Measurements from ENCODE around the gene VEGFA. TPM values are rescaled to one million over a fixed set of nuclear protein-coding genes. Genes with fewer than 3 reads are reported as not detected.

Gene VEGFA
- total and polyA plus RNA-seq, 2 of the 8 experiments (the other 6 are each of a cell fraction or from before 2014, with no cell fraction given): 42.2 to 58.5 TPM

DNA sequence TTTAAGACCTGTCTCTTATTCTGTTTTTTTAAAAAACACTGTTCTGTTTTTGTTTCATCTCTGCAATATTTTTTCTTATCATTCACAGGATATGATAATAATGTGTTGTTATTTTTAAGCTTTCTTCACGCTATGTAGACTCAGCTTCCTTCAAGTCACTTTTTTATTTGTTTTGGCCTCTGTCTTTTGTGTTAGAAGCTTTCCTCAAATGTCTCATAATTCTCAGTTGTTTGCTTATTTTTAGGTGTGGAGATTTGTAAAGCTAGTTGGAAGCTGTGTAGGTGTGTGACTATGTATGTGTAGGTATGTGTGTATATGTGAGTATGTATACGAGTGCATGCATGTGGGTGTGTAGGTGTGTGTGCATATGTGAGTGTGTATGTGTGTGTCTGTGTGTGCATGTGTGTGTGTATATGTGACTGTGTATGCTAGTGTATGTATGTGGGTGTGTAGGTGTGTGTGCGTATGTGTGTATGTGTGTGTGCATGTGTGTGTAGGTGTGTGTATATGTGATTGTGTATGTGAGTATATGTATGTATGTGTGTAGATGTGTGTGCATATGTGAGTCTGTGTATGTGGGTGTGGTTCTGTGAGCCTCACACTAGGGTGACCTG is 16.3 kb upstream of the VEGFA start (continued):
- TF ChIP-seq TCF12 (IDR thresholded peaks at IDR 0.05; ENCODE audit: low read depth, low read length) (no peak), BACH1 (IDR thresholded peaks at IDR 0.05; ENCODE audit: low read length) (no peak)
